H1 (cell line): ENCODE results near the gene HNRNPA3. TPM values are rescaled to one million over a fixed set of nuclear protein-coding genes. Genes with fewer than 3 reads are reported as not detected.

ENCODE experiments used
- EP300 ChIP-seq, 2 experiments: IDR thresholded peaks; 1 replicate in 1 of 2; 2 replicates in 1 of 2; pipeline ENCODE4 v1.6.1; 2011 to 2012; ENCODE audit warnings: low read depth in 2 of 2, low read length in 2 of 2, mild to moderate bottlenecking in 2 of 2, borderline replicate concordance in 1 of 2, inconsistent platforms in 1 of 2, moderate library complexity in 1 of 2
- KDM1A ChIP-seq: fragments of 200-600, 300-600 bp; sonication (generic); IDR thresholded peaks from 2 replicates; pipeline ENCODE4 v1.7.1; 2016; ENCODE audit warnings: mild to moderate bottlenecking, low read length, borderline replicate concordance
- RBBP5 ChIP-seq: IDR thresholded peaks from 2 replicates; pipeline ENCODE4 v1.7.1; 2012; ENCODE audit warnings: low read depth, mild to moderate bottlenecking, inconsistent platforms, low read length, moderate library complexity, borderline replicate concordance
- SIRT6 ChIP-seq: IDR thresholded peaks from one replicate; pipeline ENCODE4 v1.7.1; 2012; ENCODE audit warnings: low read length, inconsistent platforms
- polyA plus RNA-seq, 7 experiments: library from polyadenylated mRNA; depleted of rRNA in 3 of 7; stranded (reverse) in 5 of 7; unstranded in 2 of 7; fragments of >200 nt in 5 of 7; fragments of 200-250 nt in 2 of 7; gene quantifications; 1 replicate in 5 of 7; 2 replicates in 1 of 7; 4 replicates in 1 of 7; pipeline versions ENCODE4 v1.2.1 to v1.2.3, GENCODE V29; 2011 to 2013; ENCODE audit warnings: missing spikeins in 2 of 7, mixed read lengths in 2 of 7
- total RNA-seq: library from RNA; stranded (reverse); fragmentation: NEBNext Ultra II Directional; extraction: Animal tissue kit (Norgen Biotek cat#: 25700); gene quantifications from 2 replicates; pipeline ENCODE4 v1.2.1, GENCODE V29; 2021
- TF ChIP-seq, protein P1 (sequence below): fragments of 300-600 bp; sonication (generic); IDR thresholded peaks from 2 replicates; pipeline ENCODE4 v1.7.1; 2012; ENCODE audit warnings: low read length, moderate library complexity, mild to moderate bottlenecking, inconsistent platforms; ENCODE audit not compliant: insufficient replicate concordance

The HNRNPA3 gene
- total and polyA plus RNA-seq, 2 of the 8 experiments (the other 6 are each of a cell fraction or from before 2014, with no cell fraction given), result 66.1 to 408 TPM

- TF ChIP-seq, protein P1, sequence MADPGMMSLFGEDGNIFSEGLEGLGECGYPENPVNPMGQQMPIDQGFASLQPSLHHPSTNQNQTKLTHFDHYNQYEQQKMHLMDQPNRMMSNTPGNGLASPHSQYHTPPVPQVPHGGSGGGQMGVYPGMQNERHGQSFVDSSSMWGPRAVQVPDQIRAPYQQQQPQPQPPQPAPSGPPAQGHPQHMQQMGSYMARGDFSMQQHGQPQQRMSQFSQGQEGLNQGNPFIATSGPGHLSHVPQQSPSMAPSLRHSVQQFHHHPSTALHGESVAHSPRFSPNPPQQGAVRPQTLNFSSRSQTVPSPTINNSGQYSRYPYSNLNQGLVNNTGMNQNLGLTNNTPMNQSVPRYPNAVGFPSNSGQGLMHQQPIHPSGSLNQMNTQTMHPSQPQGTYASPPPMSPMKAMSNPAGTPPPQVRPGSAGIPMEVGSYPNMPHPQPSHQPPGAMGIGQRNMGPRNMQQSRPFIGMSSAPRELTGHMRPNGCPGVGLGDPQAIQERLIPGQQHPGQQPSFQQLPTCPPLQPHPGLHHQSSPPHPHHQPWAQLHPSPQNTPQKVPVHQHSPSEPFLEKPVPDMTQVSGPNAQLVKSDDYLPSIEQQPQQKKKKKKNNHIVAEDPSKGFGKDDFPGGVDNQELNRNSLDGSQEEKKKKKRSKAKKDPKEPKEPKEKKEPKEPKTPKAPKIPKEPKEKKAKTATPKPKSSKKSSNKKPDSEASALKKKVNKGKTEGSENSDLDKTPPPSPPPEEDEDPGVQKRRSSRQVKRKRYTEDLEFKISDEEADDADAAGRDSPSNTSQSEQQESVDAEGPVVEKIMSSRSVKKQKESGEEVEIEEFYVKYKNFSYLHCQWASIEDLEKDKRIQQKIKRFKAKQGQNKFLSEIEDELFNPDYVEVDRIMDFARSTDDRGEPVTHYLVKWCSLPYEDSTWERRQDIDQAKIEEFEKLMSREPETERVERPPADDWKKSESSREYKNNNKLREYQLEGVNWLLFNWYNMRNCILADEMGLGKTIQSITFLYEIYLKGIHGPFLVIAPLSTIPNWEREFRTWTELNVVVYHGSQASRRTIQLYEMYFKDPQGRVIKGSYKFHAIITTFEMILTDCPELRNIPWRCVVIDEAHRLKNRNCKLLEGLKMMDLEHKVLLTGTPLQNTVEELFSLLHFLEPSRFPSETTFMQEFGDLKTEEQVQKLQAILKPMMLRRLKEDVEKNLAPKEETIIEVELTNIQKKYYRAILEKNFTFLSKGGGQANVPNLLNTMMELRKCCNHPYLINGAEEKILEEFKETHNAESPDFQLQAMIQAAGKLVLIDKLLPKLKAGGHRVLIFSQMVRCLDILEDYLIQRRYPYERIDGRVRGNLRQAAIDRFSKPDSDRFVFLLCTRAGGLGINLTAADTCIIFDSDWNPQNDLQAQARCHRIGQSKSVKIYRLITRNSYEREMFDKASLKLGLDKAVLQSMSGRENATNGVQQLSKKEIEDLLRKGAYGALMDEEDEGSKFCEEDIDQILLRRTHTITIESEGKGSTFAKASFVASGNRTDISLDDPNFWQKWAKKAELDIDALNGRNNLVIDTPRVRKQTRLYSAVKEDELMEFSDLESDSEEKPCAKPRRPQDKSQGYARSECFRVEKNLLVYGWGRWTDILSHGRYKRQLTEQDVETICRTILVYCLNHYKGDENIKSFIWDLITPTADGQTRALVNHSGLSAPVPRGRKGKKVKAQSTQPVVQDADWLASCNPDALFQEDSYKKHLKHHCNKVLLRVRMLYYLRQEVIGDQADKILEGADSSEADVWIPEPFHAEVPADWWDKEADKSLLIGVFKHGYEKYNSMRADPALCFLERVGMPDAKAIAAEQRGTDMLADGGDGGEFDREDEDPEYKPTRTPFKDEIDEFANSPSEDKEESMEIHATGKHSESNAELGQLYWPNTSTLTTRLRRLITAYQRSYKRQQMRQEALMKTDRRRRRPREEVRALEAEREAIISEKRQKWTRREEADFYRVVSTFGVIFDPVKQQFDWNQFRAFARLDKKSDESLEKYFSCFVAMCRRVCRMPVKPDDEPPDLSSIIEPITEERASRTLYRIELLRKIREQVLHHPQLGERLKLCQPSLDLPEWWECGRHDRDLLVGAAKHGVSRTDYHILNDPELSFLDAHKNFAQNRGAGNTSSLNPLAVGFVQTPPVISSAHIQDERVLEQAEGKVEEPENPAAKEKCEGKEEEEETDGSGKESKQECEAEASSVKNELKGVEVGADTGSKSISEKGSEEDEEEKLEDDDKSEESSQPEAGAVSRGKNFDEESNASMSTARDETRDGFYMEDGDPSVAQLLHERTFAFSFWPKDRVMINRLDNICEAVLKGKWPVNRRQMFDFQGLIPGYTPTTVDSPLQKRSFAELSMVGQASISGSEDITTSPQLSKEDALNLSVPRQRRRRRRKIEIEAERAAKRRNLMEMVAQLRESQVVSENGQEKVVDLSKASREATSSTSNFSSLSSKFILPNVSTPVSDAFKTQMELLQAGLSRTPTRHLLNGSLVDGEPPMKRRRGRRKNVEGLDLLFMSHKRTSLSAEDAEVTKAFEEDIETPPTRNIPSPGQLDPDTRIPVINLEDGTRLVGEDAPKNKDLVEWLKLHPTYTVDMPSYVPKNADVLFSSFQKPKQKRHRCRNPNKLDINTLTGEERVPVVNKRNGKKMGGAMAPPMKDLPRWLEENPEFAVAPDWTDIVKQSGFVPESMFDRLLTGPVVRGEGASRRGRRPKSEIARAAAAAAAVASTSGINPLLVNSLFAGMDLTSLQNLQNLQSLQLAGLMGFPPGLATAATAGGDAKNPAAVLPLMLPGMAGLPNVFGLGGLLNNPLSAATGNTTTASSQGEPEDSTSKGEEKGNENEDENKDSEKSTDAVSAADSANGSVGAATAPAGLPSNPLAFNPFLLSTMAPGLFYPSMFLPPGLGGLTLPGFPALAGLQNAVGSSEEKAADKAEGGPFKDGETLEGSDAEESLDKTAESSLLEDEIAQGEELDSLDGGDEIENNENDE, result no peak
- TF ChIP-seq SIRT6 (no peak), RBBP5 (no peak), KDM1A (no peak), EP300 (IDR thresholded peaks at IDR 0.05; ENCODE audit: borderline replicate concordance in 1 of 2, low read depth in 2 of 2, low read length in 2 of 2) (no peak)
Observed at GRCh38 chr2:177239932-177240630, 27.5 kb downstream of the HNRNPA3 start (continued).
